ENCODE data around the gene OR5W2.

DNA sequence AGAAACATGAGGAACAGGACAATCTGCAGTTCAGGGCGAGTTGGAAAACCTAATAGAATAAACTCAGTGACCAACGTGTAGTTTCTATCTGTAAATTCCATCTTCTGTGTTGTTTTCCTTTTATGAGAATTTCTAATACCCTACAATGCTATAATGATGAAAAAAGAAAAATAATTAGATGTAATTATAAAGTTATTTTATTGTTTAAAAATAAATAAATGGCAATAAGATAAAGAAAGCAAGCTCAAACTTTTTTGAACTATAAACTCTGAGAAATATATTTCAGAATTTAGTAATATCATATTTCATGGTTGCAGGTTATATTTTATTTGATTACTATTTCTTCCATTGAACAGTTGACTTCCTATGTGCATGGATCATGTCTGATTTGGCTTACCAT is 21.9 kb upstream of the OR5W2 start, which contains the start of gene OR5I1:
- TF ChIP-seq, protein P1, sequence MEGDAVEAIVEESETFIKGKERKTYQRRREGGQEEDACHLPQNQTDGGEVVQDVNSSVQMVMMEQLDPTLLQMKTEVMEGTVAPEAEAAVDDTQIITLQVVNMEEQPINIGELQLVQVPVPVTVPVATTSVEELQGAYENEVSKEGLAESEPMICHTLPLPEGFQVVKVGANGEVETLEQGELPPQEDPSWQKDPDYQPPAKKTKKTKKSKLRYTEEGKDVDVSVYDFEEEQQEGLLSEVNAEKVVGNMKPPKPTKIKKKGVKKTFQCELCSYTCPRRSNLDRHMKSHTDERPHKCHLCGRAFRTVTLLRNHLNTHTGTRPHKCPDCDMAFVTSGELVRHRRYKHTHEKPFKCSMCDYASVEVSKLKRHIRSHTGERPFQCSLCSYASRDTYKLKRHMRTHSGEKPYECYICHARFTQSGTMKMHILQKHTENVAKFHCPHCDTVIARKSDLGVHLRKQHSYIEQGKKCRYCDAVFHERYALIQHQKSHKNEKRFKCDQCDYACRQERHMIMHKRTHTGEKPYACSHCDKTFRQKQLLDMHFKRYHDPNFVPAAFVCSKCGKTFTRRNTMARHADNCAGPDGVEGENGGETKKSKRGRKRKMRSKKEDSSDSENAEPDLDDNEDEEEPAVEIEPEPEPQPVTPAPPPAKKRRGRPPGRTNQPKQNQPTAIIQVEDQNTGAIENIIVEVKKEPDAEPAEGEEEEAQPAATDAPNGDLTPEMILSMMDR (IDR thresholded peaks at IDR 0.05; ENCODE audit: poor library complexity) = no peak
- TF ChIP-seq EZH2 (IDR thresholded peaks at IDR 0.05; ENCODE audit: borderline replicate concordance) (no peak), EZH2phosphoT487 (IDR thresholded peaks at IDR 0.05; ENCODE audit: low read depth, severe bottlenecking, unreplicated experiment) (no peak)
